Transverse colon (tissue), 4 donors: ENCODE results near the gene PDE4D.

Source experiments
- EP300 ChIP-seq: sonication (generic); formaldehyde crosslinking; IDR thresholded peaks from one replicate; pipeline ENCODE4 v1.6.1; 2017; ENCODE audit warnings: antibody characterized with exemption, low read depth
- POLR2A ChIP-seq: fragments of 450-650 bp; IDR thresholded peaks from one replicate; pipeline ENCODE4 v1.6.1; 2016; ENCODE audit warnings: antibody characterized with exemption, mild to moderate bottlenecking, moderate library complexity
- POLR2AphosphoS5 ChIP-seq, 3 donors: sonication (generic); formaldehyde crosslinking; IDR thresholded peaks; one replicate each; pipeline ENCODE4 v1.6.1; 2016; ENCODE audit warnings: antibody characterized with exemption in 3 of 3
- TF ChIP-seq, protein P1 (sequence below), 5 experiments: fragments of 200-600 bp in 3 of 5; fragments of 450-650 bp in 2 of 5; sonication (generic) in 3 of 5; IDR thresholded peaks; 1 replicate in 2 of 5; 2 replicates in 3 of 5; pipeline ENCODE4 v1.5.1; 2016 to 2017; ENCODE audit warnings: antibody characterized with exemption in 5 of 5, inconsistent platforms in 3 of 5, mild to moderate bottlenecking in 2 of 5, moderate library complexity in 1 of 5

DNA sequence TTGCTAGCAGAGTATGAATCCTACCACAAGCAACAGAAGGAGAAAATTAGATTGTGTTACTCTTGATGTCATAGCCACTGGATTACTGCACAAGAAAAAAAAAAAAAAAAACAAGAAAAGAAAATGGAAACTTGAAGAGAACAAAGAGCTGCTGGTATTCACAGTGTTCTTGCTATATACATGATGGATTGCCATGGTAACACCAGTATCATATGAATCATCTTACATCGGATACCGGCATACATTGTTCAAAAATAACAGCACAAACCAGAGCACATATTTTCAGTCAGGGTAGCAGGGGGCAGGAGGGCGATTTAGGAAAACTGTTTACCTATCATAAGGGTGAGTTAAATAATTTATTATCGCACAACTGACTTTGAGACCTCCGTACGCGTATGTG is 472.9 kb downstream of the PDE4D start:
- TF ChIP-seq, protein P1, sequence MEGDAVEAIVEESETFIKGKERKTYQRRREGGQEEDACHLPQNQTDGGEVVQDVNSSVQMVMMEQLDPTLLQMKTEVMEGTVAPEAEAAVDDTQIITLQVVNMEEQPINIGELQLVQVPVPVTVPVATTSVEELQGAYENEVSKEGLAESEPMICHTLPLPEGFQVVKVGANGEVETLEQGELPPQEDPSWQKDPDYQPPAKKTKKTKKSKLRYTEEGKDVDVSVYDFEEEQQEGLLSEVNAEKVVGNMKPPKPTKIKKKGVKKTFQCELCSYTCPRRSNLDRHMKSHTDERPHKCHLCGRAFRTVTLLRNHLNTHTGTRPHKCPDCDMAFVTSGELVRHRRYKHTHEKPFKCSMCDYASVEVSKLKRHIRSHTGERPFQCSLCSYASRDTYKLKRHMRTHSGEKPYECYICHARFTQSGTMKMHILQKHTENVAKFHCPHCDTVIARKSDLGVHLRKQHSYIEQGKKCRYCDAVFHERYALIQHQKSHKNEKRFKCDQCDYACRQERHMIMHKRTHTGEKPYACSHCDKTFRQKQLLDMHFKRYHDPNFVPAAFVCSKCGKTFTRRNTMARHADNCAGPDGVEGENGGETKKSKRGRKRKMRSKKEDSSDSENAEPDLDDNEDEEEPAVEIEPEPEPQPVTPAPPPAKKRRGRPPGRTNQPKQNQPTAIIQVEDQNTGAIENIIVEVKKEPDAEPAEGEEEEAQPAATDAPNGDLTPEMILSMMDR (IDR thresholded peaks at IDR 0.05) = no peak
- TF ChIP-seq EP300 (no peak), POLR2A (no peak), POLR2AphosphoS5 (IDR thresholded peaks at IDR 0.05) (no peak)
